ENCODE data around the gene CHRNB2.

Gene CHRNB2

DNA sequence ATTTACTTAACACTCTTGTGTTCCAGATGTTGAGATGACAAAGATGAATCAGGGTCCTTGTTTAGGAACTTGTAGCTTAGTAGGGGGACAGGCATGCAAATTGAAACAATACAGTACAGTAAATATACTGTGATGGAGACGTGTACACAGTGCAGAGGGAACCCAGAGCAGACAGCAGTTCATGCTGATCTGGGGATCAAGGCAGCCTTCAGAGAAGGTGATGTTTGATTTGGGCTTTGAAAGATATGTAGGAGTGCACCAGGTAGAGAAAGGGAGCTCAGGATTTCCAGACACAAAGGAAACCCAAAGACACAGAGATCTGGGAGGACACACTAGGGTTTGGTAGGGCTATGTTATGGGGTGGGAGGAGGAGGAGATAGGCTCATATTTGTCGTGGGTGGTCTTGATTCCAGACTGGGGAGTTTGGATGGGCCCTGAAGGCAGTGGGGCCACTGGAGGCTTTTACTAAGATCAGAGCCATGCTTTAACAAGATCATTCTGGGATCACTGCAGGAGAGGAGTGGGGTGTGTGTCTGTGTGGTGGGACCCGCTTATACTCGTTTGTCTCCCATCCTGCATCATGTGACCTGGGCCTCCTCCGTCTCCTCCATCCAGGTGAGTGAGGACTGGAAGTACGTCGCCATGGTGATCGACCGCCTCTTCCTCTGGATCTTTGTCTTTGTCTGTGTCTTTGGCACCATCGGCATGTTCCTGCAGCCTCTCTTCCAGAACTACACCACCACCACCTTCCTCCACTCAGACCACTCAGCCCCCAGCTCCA lies 7.8 kb downstream of the CHRNB2 start:
- CTCF ChIA-PET: interaction anchor here (1.2 kb wide), 1 partner anchor 15 kb away, joined by 5 read pairs; no protein-coding TSS in a partner anchor

DNA sequence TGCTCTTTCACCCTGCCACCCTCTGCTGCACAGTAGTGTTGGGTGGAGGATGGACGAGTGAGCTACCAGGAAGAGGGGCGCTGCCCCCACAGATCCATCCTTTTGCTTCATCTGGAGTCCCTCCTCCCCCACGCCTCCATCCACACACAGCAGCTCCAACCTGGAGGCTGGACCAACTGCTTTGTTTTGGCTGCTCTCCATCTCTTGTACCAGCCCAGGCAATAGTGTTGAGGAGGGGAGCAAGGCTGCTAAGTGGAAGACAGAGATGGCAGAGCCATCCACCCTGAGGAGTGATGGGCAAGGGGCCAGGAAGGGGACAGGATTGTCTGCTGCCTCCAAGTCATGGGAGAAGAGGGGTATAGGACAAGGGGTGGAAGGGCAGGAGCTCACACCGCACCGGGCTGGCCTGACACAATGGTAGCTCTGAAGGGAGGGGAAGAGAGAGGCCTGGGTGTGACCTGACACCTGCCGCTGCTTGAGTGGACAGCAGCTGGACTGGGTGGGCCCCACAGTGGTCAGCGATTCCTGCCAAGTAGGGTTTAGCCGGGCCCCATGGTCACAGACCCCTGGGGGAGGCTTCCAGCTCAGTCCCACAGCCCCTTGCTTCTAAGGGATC lies 8.5 kb downstream of the CHRNB2 start:
- ChIA-PET CTCF (no interaction called here), POLR2A (interaction anchor here (1.7 kb wide), 1 partner anchor 16 kb away, joined by 3 read pairs; no protein-coding TSS in a partner anchor)

More for the DNA sequence above, 7.8 kb downstream of the CHRNB2 start:
- no peak for TF ChIP-seq FOXK2 (IDR thresholded peaks at IDR 0.05)
- TF ChIP-seq LEF1 (IDR thresholded peaks at IDR 0.05; ENCODE audit: borderline replicate concordance): no peak
- TF ChIP-seq BHLHE40 (IDR thresholded peaks at IDR 0.05; ENCODE audit: borderline replicate concordance): no peak
- TF ChIP-seq SP1 (IDR thresholded peaks at IDR 0.05): no peak
- no peak for TF ChIP-seq ELF4 (IDR thresholded peaks at IDR 0.05)
- TF ChIP-seq, protein P1, sequence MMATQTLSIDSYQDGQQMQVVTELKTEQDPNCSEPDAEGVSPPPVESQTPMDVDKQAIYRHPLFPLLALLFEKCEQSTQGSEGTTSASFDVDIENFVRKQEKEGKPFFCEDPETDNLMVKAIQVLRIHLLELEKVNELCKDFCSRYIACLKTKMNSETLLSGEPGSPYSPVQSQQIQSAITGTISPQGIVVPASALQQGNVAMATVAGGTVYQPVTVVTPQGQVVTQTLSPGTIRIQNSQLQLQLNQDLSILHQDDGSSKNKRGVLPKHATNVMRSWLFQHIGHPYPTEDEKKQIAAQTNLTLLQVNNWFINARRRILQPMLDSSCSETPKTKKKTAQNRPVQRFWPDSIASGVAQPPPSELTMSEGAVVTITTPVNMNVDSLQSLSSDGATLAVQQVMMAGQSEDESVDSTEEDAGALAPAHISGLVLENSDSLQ (IDR thresholded peaks at IDR 0.05): no peak
- TF ChIP-seq TARDBP (IDR thresholded peaks at IDR 0.05): no peak
- no peak for TF ChIP-seq NFRKB (IDR thresholded peaks at IDR 0.05)
- TF ChIP-seq FOXA1 (IDR thresholded peaks at IDR 0.05): no peak
- no peak for TF ChIP-seq ARNT (IDR thresholded peaks at IDR 0.05)
- no peak for TF ChIP-seq ZNF384 (IDR thresholded peaks at IDR 0.05)
- no peak for TF ChIP-seq HDGF (IDR thresholded peaks at IDR 0.05; ENCODE audit: borderline replicate concordance)
- TF ChIP-seq FOXM1 (IDR thresholded peaks at IDR 0.05; ENCODE audit: borderline replicate concordance): no peak
- no peak for TF ChIP-seq CTBP1 (IDR thresholded peaks at IDR 0.05; ENCODE audit: borderline replicate concordance)
- no peak for TF ChIP-seq SUZ12 (IDR thresholded peaks at IDR 0.05)
- no peak for DNase-seq (ENCODE audit: extremely low spot score)
- POLR2A ChIA-PET: interaction anchor here (1.7 kb wide), 1 partner anchor 15 kb away, joined by 3 read pairs; no protein-coding TSS in a partner anchor

DNA sequence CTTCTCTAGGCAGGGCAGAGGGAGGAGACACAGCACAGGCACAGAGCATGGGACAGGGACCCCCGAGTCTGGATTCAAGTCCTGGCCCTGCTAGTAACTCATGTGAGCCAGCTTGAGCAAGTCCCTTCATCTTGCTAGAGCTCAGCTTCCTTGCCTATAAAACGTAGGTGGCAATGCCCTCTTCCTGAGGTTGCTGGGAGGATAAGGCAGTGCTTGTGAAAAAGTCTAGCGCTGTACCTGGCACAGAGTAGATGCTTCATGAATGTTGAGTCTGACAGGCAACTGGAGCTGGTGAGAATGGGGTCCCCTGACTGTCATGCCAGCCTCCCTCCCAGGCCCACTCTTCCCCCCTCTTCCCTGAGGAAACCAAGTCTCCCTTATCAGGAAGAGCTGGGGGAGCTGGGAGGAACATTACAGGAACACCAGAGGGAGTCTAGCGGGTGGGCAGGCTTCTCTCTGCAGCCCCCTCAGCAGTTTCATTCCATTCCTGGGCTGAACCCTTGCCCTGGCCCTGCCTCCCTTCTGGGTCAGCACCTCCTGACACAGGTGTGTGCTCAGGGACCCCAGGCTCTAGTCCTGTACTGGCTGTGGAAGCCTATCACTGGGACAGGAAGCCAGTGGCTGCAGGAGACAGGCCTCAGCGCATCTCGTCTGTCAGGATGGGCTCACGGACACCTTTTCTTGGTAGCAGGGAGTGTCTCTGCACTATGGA lies 9.9 kb downstream of the CHRNB2 start:
- ChIA-PET CTCF (no interaction called here), POLR2A (no interaction called here)
- DNase-seq (ENCODE audit: extremely low spot score): no peak
- TF ChIP-seq FOXK2 (IDR thresholded peaks at IDR 0.05) (no peak), NFRKB (IDR thresholded peaks at IDR 0.05) (no peak), SUZ12 (IDR thresholded peaks at IDR 0.05) (no peak), HDGF (IDR thresholded peaks at IDR 0.05; ENCODE audit: borderline replicate concordance) (no peak), FOXM1 (IDR thresholded peaks at IDR 0.05; ENCODE audit: borderline replicate concordance) (no peak), L3MBTL2 (conservative IDR thresholded peaks at IDR 0.05) (no peak), ZNF384 (IDR thresholded peaks at IDR 0.05) (no peak), BHLHE40 (IDR thresholded peaks at IDR 0.05; ENCODE audit: borderline replicate concordance) (no peak), FOXA1 (IDR thresholded peaks at IDR 0.05) (no peak), TARDBP (IDR thresholded peaks at IDR 0.05) (no peak), SP1 (IDR thresholded peaks at IDR 0.05) (no peak), ELF4 (IDR thresholded peaks at IDR 0.05) (no peak), CTBP1 (IDR thresholded peaks at IDR 0.05; ENCODE audit: borderline replicate concordance) (no peak), ARNT (IDR thresholded peaks at IDR 0.05) (no peak), LEF1 (IDR thresholded peaks at IDR 0.05; ENCODE audit: borderline replicate concordance) (no peak)
- TF ChIP-seq, protein P1 (IDR thresholded peaks at IDR 0.05): no peak

More for the DNA sequence above, 8.5 kb downstream of the CHRNB2 start:
- TF ChIP-seq L3MBTL2 (conservative IDR thresholded peaks at IDR 0.05): no peak
- TF ChIP-seq HDGF (IDR thresholded peaks at IDR 0.05; ENCODE audit: borderline replicate concordance): no peak
- TF ChIP-seq SP1 (IDR thresholded peaks at IDR 0.05): no peak
- no peak for TF ChIP-seq SUZ12 (IDR thresholded peaks at IDR 0.05)
- TF ChIP-seq TARDBP (IDR thresholded peaks at IDR 0.05): no peak
- no peak for TF ChIP-seq BHLHE40 (IDR thresholded peaks at IDR 0.05; ENCODE audit: borderline replicate concordance)
- no peak for TF ChIP-seq NFRKB (IDR thresholded peaks at IDR 0.05)
- no peak for TF ChIP-seq ELF4 (IDR thresholded peaks at IDR 0.05)
- TF ChIP-seq CTBP1 (IDR thresholded peaks at IDR 0.05; ENCODE audit: borderline replicate concordance): no peak
- TF ChIP-seq ZNF384 (IDR thresholded peaks at IDR 0.05): no peak
- no peak for TF ChIP-seq FOXA1 (IDR thresholded peaks at IDR 0.05)
- TF ChIP-seq, protein P1 (IDR thresholded peaks at IDR 0.05): no peak
- no peak for TF ChIP-seq FOXM1 (IDR thresholded peaks at IDR 0.05; ENCODE audit: borderline replicate concordance)
- DNase-seq (ENCODE audit: extremely low spot score): no peak

DNA sequence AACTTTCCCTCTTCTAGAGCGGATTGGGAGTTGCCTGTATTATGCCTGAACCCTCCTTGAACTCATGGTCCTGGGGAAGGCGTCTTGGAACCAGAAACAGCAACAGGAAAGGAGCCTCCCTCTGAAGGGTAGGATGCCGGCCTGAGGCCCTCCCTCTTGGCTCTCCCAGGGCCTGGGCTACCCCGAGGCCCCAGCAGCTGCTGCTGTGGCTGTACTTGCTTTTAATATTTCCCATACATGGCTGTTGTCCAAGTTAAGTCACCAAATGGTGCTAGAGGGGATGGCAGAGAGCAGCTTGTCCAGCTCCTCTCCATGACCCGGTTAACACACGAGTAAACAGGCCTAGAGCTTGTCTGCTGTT lies 10.5 kb downstream of the CHRNB2 start:
- DNase-seq (ENCODE audit: extremely low spot score): no peak
- POLR2A ChIA-PET: no interaction called here
- TF ChIP-seq FOXM1 (IDR thresholded peaks at IDR 0.05; ENCODE audit: borderline replicate concordance) (no peak), FOXA1 (IDR thresholded peaks at IDR 0.05) (no peak), CTBP1 (IDR thresholded peaks at IDR 0.05; ENCODE audit: borderline replicate concordance) (no peak), ARNT (IDR thresholded peaks at IDR 0.05) (no peak), ELF4 (IDR thresholded peaks at IDR 0.05) (no peak), NFRKB (IDR thresholded peaks at IDR 0.05) (no peak), FOXK2 (IDR thresholded peaks at IDR 0.05) (no peak), LEF1 (IDR thresholded peaks at IDR 0.05; ENCODE audit: borderline replicate concordance) (no peak), TARDBP (IDR thresholded peaks at IDR 0.05) (no peak), SP1 (IDR thresholded peaks at IDR 0.05) (no peak), SUZ12 (IDR thresholded peaks at IDR 0.05) (no peak), ZNF384 (IDR thresholded peaks at IDR 0.05) (no peak), HDGF (IDR thresholded peaks at IDR 0.05; ENCODE audit: borderline replicate concordance) (no peak)
- TF ChIP-seq, protein P1 (IDR thresholded peaks at IDR 0.05): no peak
- CTCF ChIA-PET: no interaction called here
